Measurements from ENCODE around the gene WRAP73.

The WRAP73 gene

GRCh38 chr1:3664700-3665375 is 14.9 kb upstream of the WRAP73 start:
- peak; percentile 78 for DNase-seq

GRCh38 chr1:3663999-3664699 is 14.2 kb upstream of the WRAP73 start:
- DNase-seq = no peak

- no peak for DNase-seq
These were observed 12.3 kb upstream of the WRAP73 start for GRCh38 chr1:3662080-3662671.

- DNase-seq = no peak
These were observed 11.7 kb upstream of the WRAP73 start for GRCh38 chr1:3661631-3662030.

GRCh38 chr1:3660704-3661103 is 10.8 kb upstream of the WRAP73 start:
- no peak for DNase-seq

GRCh38 chr1:3659093-3659492 is 9.2 kb upstream of the WRAP73 start:
- DNase-seq = no peak

GRCh38 chr1:3658231-3658615 is 8.3 kb upstream of the WRAP73 start:
- DNase-seq = no peak

GRCh38 chr1:3657578-3658230 is 7.8 kb upstream of the WRAP73 start:
- DNase-seq = no peak

GRCh38 chr1:3657096-3657475 is 7.2 kb upstream of the WRAP73 start:
- DNase-seq = no peak

- no peak for DNase-seq
These were observed 6.7 kb upstream of the WRAP73 start for GRCh38 chr1:3656450-3657095.

GRCh38 chr1:3654549-3655281 is 4.8 kb upstream of the WRAP73 start:
- no peak for DNase-seq

- DNase-seq = no peak
These were observed 3.3 kb upstream of the WRAP73 start for GRCh38 chr1:3653286-3653618.

- DNase-seq = peak; percentile 44
These were observed 2.8 kb upstream of the WRAP73 start for GRCh38 chr1:3652548-3653285.

- DNase-seq = peak; percentile 37
These were observed 2.1 kb upstream of the WRAP73 start, which contains the start of gene TP73 for GRCh38 chr1:3651930-3652547. TSS of gene TP73 (plus strand) at chr1:3652516. CDS start at chr1:3682366, 29,850 bp downstream.

- no peak for DNase-seq
These were observed 1.4 kb upstream of the WRAP73 start for GRCh38 chr1:3651026-3651929.

- no peak for DNase-seq
These were observed 534 bp upstream of the WRAP73 start for GRCh38 chr1:3650248-3651025.

GRCh38 chr1:3646596-3646995 is 3.3 kb downstream of the WRAP73 start:
- DNase-seq = no peak

GRCh38 chr1:3645666-3646355 is 4.1 kb downstream of the WRAP73 start:
- DNase-seq = no peak

- DNase-seq = no peak
These were observed 4.7 kb downstream of the WRAP73 start for GRCh38 chr1:3645247-3645646.

Measured in NCI-H526 treated with DMSO at 0.1 percent for 48 hours (cell line).